Heart left ventricle (tissue), 13 donors: ENCODE measurements around the gene RCC1.

Experiments used
- CTCF ChIP-seq, 12 donors: fragments of 200-600 bp; sonication (generic) in 4 of 12; IDR thresholded peaks; one replicate each; pipeline versions ENCODE4 v1.5.0 to v1.8.0; 2018 to 2022; ENCODE audit warnings: antibody characterized with exemption in 12 of 12, mild to moderate bottlenecking in 5 of 12
- POLR2A ChIP-seq, 2 donors: fragments of 450-650 bp; IDR thresholded peaks; one replicate each; pipeline ENCODE4 v1.6.1; 2017; ENCODE audit warnings: antibody characterized with exemption in 2 of 2, mild to moderate bottlenecking in 2 of 2, moderate library complexity in 2 of 2
- donor health status: ischemic (EF 13 %, LVEDD 7.1; RV severe dilation, severe dysfunction).
- donor health status: DM: no; HTN: yes; CAD: no.
- donor health status: DM: no; HTN: no; CAD: no.
- donor health status: ischemic (EF 25% LVEDD 6.9; RV normal size, moderate dysfunction).
- donor health status: ischemic (EF 25% LVEDD 5.7; RV mildly dilated, moderate dysfunction).
- donor health status: ischemic (EF 35%, LVEDD 5.7; RV mildly dilated, moderate dysfunction).
- donor health status: nonischemic (EF 11% LVEDD 7.7; RV severe dilation, severe dysfunction).
- donor health status: DM: yes; HTN: yes; CAD: no.
- donor health status: PGD.
- donor health status: ischemic (EF 29% LVEDD 5.4; RV normal size, mild dysfunction).
- donor health status: nonischemic (EF 23%, LVEDD 6.1; RV moderate dilation, normal function).

DNA sequence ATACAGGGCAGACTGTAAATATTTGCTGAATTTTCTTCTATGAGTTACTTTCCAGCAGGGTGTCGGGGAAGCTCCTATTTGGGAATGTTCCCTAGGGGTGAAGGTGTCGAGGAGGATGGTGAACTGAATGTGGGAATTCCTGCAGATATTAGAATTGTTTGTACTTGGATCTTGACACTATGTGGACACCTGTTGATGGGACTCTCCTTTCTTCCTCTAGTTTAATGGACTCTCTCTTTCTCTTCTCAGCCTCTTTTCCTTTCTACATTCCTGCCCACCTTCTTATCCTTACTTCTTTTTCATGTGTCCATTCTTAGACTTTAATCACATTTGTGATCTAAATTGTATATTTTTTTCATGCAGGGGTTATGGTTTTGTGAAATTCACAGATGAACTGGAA lies 61.1 kb downstream of the RCC1 start:
- no peak for TF ChIP-seq CTCF (IDR thresholded peaks at IDR 0.05)
- no peak for TF ChIP-seq POLR2A (IDR thresholded peaks at IDR 0.05)
